ENCODE results near the gene HSPA12B.
A peak's percentile ranks its signal among the peaks of the same experiment; 100 is the strongest.
"Not testable (repeated sequence)": the region's sequence is repeated elsewhere in the genome, so short reads cannot be mapped to it uniquely, and the experiment has no call there.

The HSPA12B gene

GRCh38 chr20:3782597-3782996 is 50.1 kb downstream of the HSPA12B start:
- no peak for DNase-seq (ENCODE audit: low read depth)

GRCh38 chr20:3783068-3783489 is 50.6 kb downstream of the HSPA12B start:
- no peak for DNase-seq (ENCODE audit: low read depth)
- no peak overlapping the region for H3K4me3 ChIP-seq (ENCODE audit: low read depth, low read length)

More at GRCh38 chr20:3782597-3782996, 50.1 kb downstream of the HSPA12B start:
- H3K4me3 ChIP-seq (ENCODE audit: low read depth, low read length) = no peak overlapping the region

GRCh38 chr20:3783511-3784195 is 51.2 kb downstream of the HSPA12B start:
- H3K4me3 ChIP-seq (ENCODE audit: low read depth, low read length) = no peak overlapping the region
- DNase-seq (ENCODE audit: low read depth) = no peak

GRCh38 chr20:3784216-3784853 is 51.9 kb downstream of the HSPA12B start:
- H3K4me3 ChIP-seq (ENCODE audit: low read depth, low read length) = no peak overlapping the region
- DNase-seq (ENCODE audit: low read depth) = no peak

- peak overlapping the region; percentile 63 for H3K4me3 ChIP-seq (ENCODE audit: low read depth, low read length)
- DNase-seq (ENCODE audit: low read depth) = no peak
These were observed 52.4 kb downstream of the HSPA12B start for GRCh38 chr20:3784863-3785239.

GRCh38 chr20:3785240-3786125 is 53.0 kb downstream of the HSPA12B start:
- H3K4me3 ChIP-seq (ENCODE audit: low read depth, low read length) = peak overlapping the region; percentile 63
- no peak for DNase-seq (ENCODE audit: low read depth)

GRCh38 chr20:3786126-3786484 is 53.6 kb downstream of the HSPA12B start:
- no peak for DNase-seq (ENCODE audit: low read depth)
- H3K4me3 ChIP-seq (ENCODE audit: low read depth, low read length) = peak overlapping the region; percentile 63

- no peak for DNase-seq (ENCODE audit: low read depth)
- H3K4me3 ChIP-seq (ENCODE audit: low read depth, low read length) = peak within 1 kb of the TSS; percentile 63
These were observed 54.3 kb downstream of the HSPA12B start, which contains the start of gene CENPB for GRCh38 chr20:3786665-3787323. Gene CENPB, minus strand, starts transcription at chr20:3786740. Its CDS starts 257 bp downstream, at chr20:3786483.

GRCh38 chr20:3787324-3788014 is 55.0 kb downstream of the HSPA12B start:
- no peak for DNase-seq (ENCODE audit: low read depth)
- peak overlapping the region; percentile 39 for H3K4me3 ChIP-seq (ENCODE audit: low read depth, low read length)

GRCh38 chr20:3788685-3789155 is 56.2 kb downstream of the HSPA12B start:
- no peak overlapping the region for H3K4me3 ChIP-seq (ENCODE audit: low read depth, low read length)
- DNase-seq (ENCODE audit: low read depth) = no peak

GRCh38 chr20:3789201-3789600 is 56.7 kb downstream of the HSPA12B start:
- H3K4me3 ChIP-seq (ENCODE audit: low read depth, low read length); DNase-seq (ENCODE audit: low read depth): not testable (repeated sequence)

GRCh38 chr20:3794168-3794567 is 61.7 kb downstream of the HSPA12B start:
- not testable (repeated sequence) for H3K4me3 ChIP-seq (ENCODE audit: low read depth, low read length); DNase-seq (ENCODE audit: low read depth)

- H3K4me3 ChIP-seq (ENCODE audit: low read depth, low read length) = peak overlapping the region; percentile 67
- no peak for DNase-seq (ENCODE audit: low read depth)
These were observed 62.4 kb downstream of the HSPA12B start for GRCh38 chr20:3794701-3795420.

GRCh38 chr20:3795511-3796468 is 63.3 kb downstream of the HSPA12B start, which contains the start of gene CDC25B:
Gene CDC25B, plus strand, starts transcription at chr20:3796310. Its CDS starts 222 bp downstream, at chr20:3796532.
- peak within 1 kb of the TSS; percentile 67 for H3K4me3 ChIP-seq (ENCODE audit: low read depth, low read length)
- DNase-seq (ENCODE audit: low read depth) = peak; percentile 60

GRCh38 chr20:3796477-3797225 is 64.2 kb downstream of the HSPA12B start:
- peak overlapping the region; percentile 67 for H3K4me3 ChIP-seq (ENCODE audit: low read depth, low read length)
- no peak for DNase-seq (ENCODE audit: low read depth)

GRCh38 chr20:3797226-3797545 is 64.7 kb downstream of the HSPA12B start:
- no peak for DNase-seq (ENCODE audit: low read depth)
- peak overlapping the region; percentile 67 for H3K4me3 ChIP-seq (ENCODE audit: low read depth, low read length)

All from skeletal muscle cell (primary cell).